Osteocyte (in vitro differentiated cells): ENCODE data around the gene VTN. TPM values are rescaled to one million over a fixed set of nuclear protein-coding genes. Genes with fewer than 3 reads are reported as not detected.

ENCODE experiments used
- DNase-seq: peaks from one replicate; pipeline ENCODE4 v3.0.0; 2021; ENCODE audit warnings: mixed read lengths; ENCODE audit not compliant: unreplicated experiment; ENCODE audit errors: extremely low spot score
- H3K27ac Mint-ChIP-seq: one replicate; pipeline ENCODE4 v1.8.0; 2021; ENCODE audit warnings: mild to moderate bottlenecking, mixed read lengths; ENCODE audit not compliant: unreplicated experiment
- H3K27me3 Mint-ChIP-seq: one replicate; pipeline ENCODE4 v1.8.0; 2021; ENCODE audit warnings: mixed read lengths; ENCODE audit not compliant: unreplicated experiment
- H3K36me3 Mint-ChIP-seq: one replicate; pipeline ENCODE4 v1.8.0; 2021; ENCODE audit warnings: mixed read lengths; ENCODE audit not compliant: unreplicated experiment
- H3K4me1 Mint-ChIP-seq: one replicate; pipeline ENCODE4 v1.8.0; 2021; ENCODE audit warnings: mixed read lengths; ENCODE audit not compliant: unreplicated experiment
- H3K4me3 Mint-ChIP-seq: one replicate; pipeline ENCODE4 v1.8.0; 2021; ENCODE audit warnings: mild to moderate bottlenecking, moderate library complexity, mixed read lengths; ENCODE audit not compliant: unreplicated experiment
- H3K9me3 Mint-ChIP-seq: one replicate; pipeline ENCODE4 v1.8.0; 2021; ENCODE audit warnings: mixed read lengths; ENCODE audit not compliant: unreplicated experiment
- long read RNA-seq: library from polyadenylated mRNA; unstranded; transcript quantifications from one replicate; pipeline ENCODE4 v2.0.0, GENCODE V29; 2021
- total RNA-seq: library from RNA; stranded (reverse); gene quantifications from 2 replicates; pipeline ENCODE4 v1.2.1, GENCODE V29; 2021
- TF ChIP-seq, protein P1 (sequence below): fragments of 200-600 bp; sonication (generic); IDR thresholded peaks from 2 replicates; pipeline ENCODE4 v1.5.0; 2021; ENCODE audit warnings: antibody characterized with exemption, mild to moderate bottlenecking, moderate library complexity

Gene VTN, protein sequence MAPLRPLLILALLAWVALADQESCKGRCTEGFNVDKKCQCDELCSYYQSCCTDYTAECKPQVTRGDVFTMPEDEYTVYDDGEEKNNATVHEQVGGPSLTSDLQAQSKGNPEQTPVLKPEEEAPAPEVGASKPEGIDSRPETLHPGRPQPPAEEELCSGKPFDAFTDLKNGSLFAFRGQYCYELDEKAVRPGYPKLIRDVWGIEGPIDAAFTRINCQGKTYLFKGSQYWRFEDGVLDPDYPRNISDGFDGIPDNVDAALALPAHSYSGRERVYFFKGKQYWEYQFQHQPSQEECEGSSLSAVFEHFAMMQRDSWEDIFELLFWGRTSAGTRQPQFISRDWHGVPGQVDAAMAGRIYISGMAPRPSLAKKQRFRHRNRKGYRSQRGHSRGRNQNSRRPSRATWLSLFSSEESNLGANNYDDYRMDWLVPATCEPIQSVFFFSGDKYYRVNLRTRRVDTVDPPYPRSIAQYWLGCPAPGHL
- 0.70 and 0.97 TPM in 2 replicates for total RNA-seq
- long read RNA-seq, partial matches to known transcripts: 0 of 1 reads
- long read RNA-seq, other reads (novel, unspliced or antisense): 0 of 1 reads

DNA sequence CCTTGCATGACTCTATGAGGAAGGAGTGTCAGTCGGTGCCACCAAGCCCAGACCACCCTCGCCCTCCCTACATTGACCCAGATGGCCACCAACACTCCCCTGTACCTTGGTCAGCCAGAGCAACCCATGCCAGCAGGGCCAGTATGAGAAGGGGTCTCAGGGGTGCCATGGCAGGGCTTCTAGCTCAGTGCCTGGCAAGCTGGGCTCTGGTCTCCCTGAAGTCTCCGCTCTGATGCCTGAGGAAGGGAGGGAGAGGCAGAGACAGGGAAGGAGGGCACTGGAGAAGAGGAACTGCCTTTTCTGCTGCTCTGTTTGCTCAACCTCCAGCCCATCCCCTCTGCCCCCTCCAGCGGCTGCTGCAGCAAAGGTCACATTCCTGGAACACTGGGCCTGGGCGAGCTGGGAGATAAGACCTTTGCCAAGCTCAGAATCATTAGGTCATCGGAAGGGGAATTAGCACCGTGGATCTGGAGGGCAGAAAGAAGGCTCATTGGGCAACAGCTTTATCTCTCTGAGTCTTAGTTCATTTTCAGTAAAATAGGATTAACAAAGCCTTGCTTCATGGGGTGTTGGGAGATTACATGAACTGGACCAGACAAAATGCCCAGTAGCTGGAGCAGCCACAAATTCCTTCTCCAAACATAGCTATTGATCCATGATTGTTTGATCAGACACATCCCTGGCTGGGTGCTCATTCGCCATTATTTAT lies at the start of gene VTN:
Gene VTN (minus strand): TSS at position 273 of the 709 bp plus-strand sequence. CDS start 104 bp downstream, at position 169.
- Mint-ChIP-seq H3K36me3 (peaks cover 2% of the 10 kb centered on the region), H3K9me3 (no peaks in the 10 kb centered on the region), H3K4me3 (peak within 1 kb of the TSS; percentile 83), H3K27me3 (no peaks in the 10 kb centered on the region), H3K27ac (peak within 1 kb of the TSS; percentile 76), H3K4me1 (peaks cover 26% of the 10 kb centered on the region)
- TF ChIP-seq, protein P1, sequence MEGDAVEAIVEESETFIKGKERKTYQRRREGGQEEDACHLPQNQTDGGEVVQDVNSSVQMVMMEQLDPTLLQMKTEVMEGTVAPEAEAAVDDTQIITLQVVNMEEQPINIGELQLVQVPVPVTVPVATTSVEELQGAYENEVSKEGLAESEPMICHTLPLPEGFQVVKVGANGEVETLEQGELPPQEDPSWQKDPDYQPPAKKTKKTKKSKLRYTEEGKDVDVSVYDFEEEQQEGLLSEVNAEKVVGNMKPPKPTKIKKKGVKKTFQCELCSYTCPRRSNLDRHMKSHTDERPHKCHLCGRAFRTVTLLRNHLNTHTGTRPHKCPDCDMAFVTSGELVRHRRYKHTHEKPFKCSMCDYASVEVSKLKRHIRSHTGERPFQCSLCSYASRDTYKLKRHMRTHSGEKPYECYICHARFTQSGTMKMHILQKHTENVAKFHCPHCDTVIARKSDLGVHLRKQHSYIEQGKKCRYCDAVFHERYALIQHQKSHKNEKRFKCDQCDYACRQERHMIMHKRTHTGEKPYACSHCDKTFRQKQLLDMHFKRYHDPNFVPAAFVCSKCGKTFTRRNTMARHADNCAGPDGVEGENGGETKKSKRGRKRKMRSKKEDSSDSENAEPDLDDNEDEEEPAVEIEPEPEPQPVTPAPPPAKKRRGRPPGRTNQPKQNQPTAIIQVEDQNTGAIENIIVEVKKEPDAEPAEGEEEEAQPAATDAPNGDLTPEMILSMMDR: no peak
- DNase-seq: no peak

DNA sequence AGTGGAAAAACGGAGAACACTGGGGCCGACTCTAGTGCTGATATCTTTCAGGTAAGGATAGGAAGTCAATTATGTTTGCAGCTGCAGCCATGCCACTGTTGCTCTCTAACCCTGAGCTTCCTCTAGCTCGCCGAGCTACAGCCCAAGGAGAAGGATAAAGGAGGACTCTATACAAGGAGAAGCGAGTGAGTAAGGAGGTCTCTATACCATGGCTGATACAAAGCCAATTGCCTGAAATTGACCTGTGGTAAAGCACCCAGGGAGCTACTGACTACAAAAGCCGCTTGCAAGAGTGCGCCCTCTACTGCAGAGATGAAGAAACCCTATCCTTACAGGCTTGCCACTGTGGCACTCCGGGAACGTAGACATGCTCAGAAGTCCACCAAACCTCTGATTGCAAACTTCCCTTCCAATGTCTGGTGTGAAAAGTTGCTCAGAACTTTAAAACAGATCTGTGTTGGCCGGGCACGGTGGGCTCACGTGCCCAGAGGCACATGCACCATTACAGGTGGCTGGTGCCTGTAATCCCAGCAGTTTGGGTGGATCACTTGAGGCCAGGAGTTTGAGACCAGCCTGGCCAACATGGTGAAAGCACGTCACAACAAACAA lies 46.7 kb upstream of the VTN start:
- TF ChIP-seq, protein P1: peak; percentile 66

DNA sequence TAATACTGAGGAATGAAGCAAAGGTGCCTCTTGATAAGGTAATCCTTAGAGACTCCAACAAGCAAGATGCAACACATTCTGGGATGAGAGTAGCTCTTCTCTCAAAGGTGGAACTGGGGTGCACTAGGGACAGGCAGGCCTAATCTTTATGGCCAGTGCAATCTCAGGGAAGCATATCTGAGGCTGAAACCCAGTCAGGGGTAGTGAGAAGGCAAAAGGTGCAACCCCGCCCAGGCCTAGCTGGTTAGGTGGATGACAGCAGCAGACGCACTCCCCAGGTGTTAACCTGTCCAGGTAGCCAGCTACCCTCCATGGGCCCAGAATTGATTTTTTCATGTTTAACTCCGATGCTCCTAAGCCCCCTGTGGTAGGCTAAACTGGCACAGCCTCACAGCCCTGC lies 45.8 kb upstream of the VTN start:
- TF ChIP-seq, protein P1: no peak
- H3K27me3 Mint-ChIP-seq: peaks cover 55% of the 10 kb centered on the region
- no peaks in the 10 kb centered on the region for H3K4me1 Mint-ChIP-seq
- no peak overlapping the region for H3K27ac Mint-ChIP-seq
- no peaks in the 10 kb centered on the region for H3K9me3 Mint-ChIP-seq
- H3K4me3 Mint-ChIP-seq: no peak overlapping the region
- no peak for DNase-seq
- no peaks in the 10 kb centered on the region for H3K36me3 Mint-ChIP-seq

More for the DNA sequence above, 46.7 kb upstream of the VTN start:
- Mint-ChIP-seq H3K9me3 (no peaks in the 10 kb centered on the region), H3K27ac (no peak overlapping the region), H3K27me3 (peaks cover 46% of the 10 kb centered on the region), H3K4me3 (no peak overlapping the region), H3K36me3 (no peaks in the 10 kb centered on the region), H3K4me1 (no peaks in the 10 kb centered on the region)
- DNase-seq: no peak

DNA sequence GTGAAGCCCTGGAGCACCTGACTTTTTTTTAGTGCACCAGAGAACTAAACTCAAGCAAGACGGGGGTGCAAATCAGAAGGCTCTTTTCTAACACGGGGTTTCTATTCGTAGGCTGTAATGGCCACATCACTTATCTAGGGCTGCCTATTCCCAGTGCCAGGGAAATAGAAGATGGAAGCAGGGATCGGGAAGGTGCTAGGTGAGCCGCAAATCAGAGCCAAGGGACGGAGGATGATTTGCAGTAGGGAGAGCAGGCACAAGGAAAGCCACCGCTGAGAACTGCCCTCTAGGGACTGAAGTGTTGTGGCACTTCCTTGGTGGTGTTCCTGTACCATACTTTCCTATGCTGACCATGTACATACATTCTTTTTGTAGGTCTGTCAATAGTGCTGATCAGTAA lies 43.7 kb upstream of the VTN start:
- H3K4me1 Mint-ChIP-seq: no peaks in the 10 kb centered on the region
- H3K27ac Mint-ChIP-seq: no peak overlapping the region
- no peaks in the 10 kb centered on the region for H3K36me3 Mint-ChIP-seq
- DNase-seq: no peak
- H3K27me3 Mint-ChIP-seq: peaks cover 59% of the 10 kb centered on the region
- no peaks in the 10 kb centered on the region for H3K9me3 Mint-ChIP-seq
- TF ChIP-seq, protein P1: no peak
- H3K4me3 Mint-ChIP-seq: no peak overlapping the region
